Smooth muscle cell (in vitro differentiated cells): ENCODE data around the gene LUC7L3. TPM values are rescaled to one million over a fixed set of nuclear protein-coding genes. Genes with fewer than 3 reads are reported as not detected.

Experiments used
- DNase-seq: peaks from one replicate; lab custom pipeline; 2025; ENCODE audit not compliant: unreplicated experiment; lab: John Stamatoyannopoulos, UW
- H2AFZ ChIP-seq: fragments of 200-600 bp; sonication (generic); 2 replicates; pipeline ENCODE4 v1.6.0; 2016; ENCODE audit warnings: antibody characterized with exemption, low read depth, mild to moderate bottlenecking
- H3F3A ChIP-seq: fragments of 200-600 bp; sonication (generic); 2 replicates; pipeline ENCODE4 v1.6.0; 2017; ENCODE audit warnings: antibody characterized with exemption, low read depth
- H3K27ac ChIP-seq: fragments of 200-600 bp; sonication (generic); 2 replicates; pipeline ENCODE4 v1.5.1; 2016; ENCODE audit warnings: low read depth, mild to moderate bottlenecking
- H3K27me3 ChIP-seq: fragments of 200-600 bp; sonication (generic); 2 replicates; pipeline ENCODE4 v1.6.1; 2016; ENCODE audit warnings: low read depth, mild to moderate bottlenecking
- H3K36me3 ChIP-seq: fragments of 200-600 bp; sonication (generic); 2 replicates; pipeline ENCODE4 v1.5.1; 2016; ENCODE audit warnings: low read depth
- H3K4me1 ChIP-seq: fragments of 200-600 bp; sonication (generic); 2 replicates; pipeline ENCODE4 v1.5.1; 2016; ENCODE audit warnings: low read depth
- H3K4me2 ChIP-seq: fragments of 200-600 bp; sonication (generic); 2 replicates; pipeline ENCODE4 v1.6.0; 2016; ENCODE audit warnings: mild to moderate bottlenecking
- H3K4me3 ChIP-seq: fragments of 200-600 bp; sonication (generic); 2 replicates; pipeline ENCODE4 v1.5.1; 2016; ENCODE audit warnings: mild to moderate bottlenecking
- H3K79me2 ChIP-seq: fragments of 200-600 bp; sonication (generic); 2 replicates; pipeline ENCODE4 v1.6.0; 2016; ENCODE audit warnings: low read depth, mild to moderate bottlenecking
- H3K9ac ChIP-seq: fragments of 200-600 bp; sonication (generic); 2 replicates; pipeline ENCODE4 v1.6.0; 2016; ENCODE audit warnings: low read depth
- H3K9me3 ChIP-seq: fragments of 200-600 bp; sonication (generic); replicated peaks from 2 replicates; pipeline ENCODE4 v1.5.1; 2016; ENCODE audit warnings: low read depth
- H4K20me1 ChIP-seq: fragments of 200-600 bp; sonication (generic); 2 replicates; pipeline ENCODE4 v1.6.0; 2016; ENCODE audit warnings: low read depth
- CTCF ChIP-seq: fragments of 200-600 bp; sonication (generic); IDR thresholded peaks from 2 replicates; pipeline ENCODE4 v1.5.1; 2017; ENCODE audit warnings: borderline replicate concordance, mild to moderate bottlenecking, antibody characterized with exemption; ENCODE audit not compliant: insufficient read depth, poor library complexity, severe bottlenecking
- WGBS: methylation state at CpG from one replicate; pipeline ENCODE4 v1.1.7; 2016; ENCODE audit warnings: low lambda C conversion rate; 5-methylcytosine and 5-hydroxymethylcytosine counted together
- polyA plus RNA-seq: library from polyadenylated mRNA; unstranded; fragments of >200 nt; fragmentation: Nextera tagmentation; extraction: Ambion mirVana; gene quantifications from 2 replicates; pipeline ENCODE4 v1.2.1, GENCODE V29; 2016
- total RNA-seq: library from RNA; depleted of rRNA; stranded (reverse); fragments of >200 nt; gene quantifications from 2 replicates; pipeline ENCODE4 v1.2.3, GENCODE V29; 2014

The LUC7L3 gene
- total and polyA plus RNA-seq, 2 experiments from 2014 or later: 75.9 to 77.8 TPM

- H3K27me3 ChIP-seq: no peaks in the 10 kb centered on the region
- no peaks in the 10 kb centered on the region for H4K20me1 ChIP-seq
- no peak for DNase-seq
- no peaks in the 10 kb centered on the region for H3K79me2 ChIP-seq
- no peak for TF ChIP-seq CTCF
- no peaks in the 10 kb centered on the region for H3F3A ChIP-seq
- no peak overlapping the region for H3K4me3 ChIP-seq
- H3K4me2 ChIP-seq: peak overlapping the region; percentile 86
- peak overlapping the region; percentile 78 for H2AFZ ChIP-seq
- no peaks in the 10 kb centered on the region for H3K4me1 ChIP-seq
- no peaks in the 10 kb centered on the region for H3K36me3 ChIP-seq
- H3K27ac ChIP-seq: no peak overlapping the region
- no peak overlapping the region for H3K9ac ChIP-seq
- no peaks in the 10 kb centered on the region for H3K9me3 ChIP-seq
- 66% methylated on average over 2 of the region's 2 CpGs for WGBS
These were observed 44.5 kb downstream of the LUC7L3 start for GRCh38 chr17:50763716-50764475.

GRCh38 chr17:50764734-50765149 is 45.3 kb downstream of the LUC7L3 start:
- Histone ChIP-seq H3K27me3 (no peaks in the 10 kb centered on the region), H3K4me1 (no peaks in the 10 kb centered on the region), H3F3A (no peaks in the 10 kb centered on the region), H3K9me3 (no peaks in the 10 kb centered on the region), H3K4me3 (no peak overlapping the region), H4K20me1 (no peaks in the 10 kb centered on the region), H3K27ac (no peak overlapping the region), H3K9ac (no peak overlapping the region), H3K36me3 (no peaks in the 10 kb centered on the region), H3K4me2 (no peak overlapping the region), H3K79me2 (no peaks in the 10 kb centered on the region), H2AFZ (no peak overlapping the region)
- WGBS: 86% methylated on average over 2 of the region's 2 CpGs
- TF ChIP-seq CTCF: no peak
- no peak for DNase-seq

GRCh38 chr17:50765454-50766221 is 46.2 kb downstream of the LUC7L3 start:
- no peak overlapping the region for H3K27ac ChIP-seq
- 89% methylated on average over 9 of the region's 9 CpGs for WGBS
- no peaks in the 10 kb centered on the region for H3K36me3 ChIP-seq
- H3K9ac ChIP-seq: no peak overlapping the region
- no peaks in the 10 kb centered on the region for H3K79me2 ChIP-seq
- no peak for DNase-seq
- H3F3A ChIP-seq: no peaks in the 10 kb centered on the region
- no peaks in the 10 kb centered on the region for H3K9me3 ChIP-seq
- H3K4me1 ChIP-seq: no peaks in the 10 kb centered on the region
- TF ChIP-seq CTCF: no peak
- H4K20me1 ChIP-seq: no peaks in the 10 kb centered on the region
- H3K4me3 ChIP-seq: no peak overlapping the region
- no peaks in the 10 kb centered on the region for H3K27me3 ChIP-seq
- H3K4me2 ChIP-seq: no peak overlapping the region
- no peak overlapping the region for H2AFZ ChIP-seq
